HG03045 (cell line): ENCODE results near the gene MCUR1.
"Not testable (repeated sequence)": the region's sequence is repeated elsewhere in the genome, so short reads cannot be mapped to it uniquely, and the experiment has no call there.

Experiments used
- ATAC-seq: cut with Tn5 transposase; IDR thresholded peaks from one replicate; pipeline ENCODE4 v1.9.1; 2021; ENCODE audit warnings: mild to moderate bottlenecking, moderate library complexity; ENCODE audit not compliant: unreplicated experiment

Gene MCUR1

DNA sequence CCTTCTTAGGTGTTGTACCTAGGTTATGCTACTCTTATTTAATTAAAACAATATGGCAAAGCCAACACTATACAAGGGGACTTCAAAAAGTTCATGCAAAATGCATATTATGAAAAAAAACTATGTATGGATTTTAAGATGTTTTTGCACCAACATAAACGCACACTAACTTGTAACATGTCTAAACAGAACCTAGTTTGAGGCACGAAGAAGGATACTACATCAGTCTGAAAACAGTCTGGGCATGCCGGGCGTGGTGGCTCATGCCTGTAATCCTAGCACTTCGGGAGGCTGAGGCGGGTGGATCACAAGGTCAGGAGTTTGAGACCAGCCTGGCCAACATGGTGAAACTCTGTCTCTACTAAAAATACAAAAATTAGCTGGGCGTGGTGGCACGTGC lies 34.2 kb downstream of the MCUR1 start:
- ATAC-seq, result not testable (repeated sequence)

- no peak for ATAC-seq
These were observed 36.3 kb downstream of the MCUR1 start for GRCh38 chr6:13778028-13778427.

GRCh38 chr6:13776602-13777001 lies 37.8 kb downstream of the MCUR1 start:
- no peak for ATAC-seq

DNA sequence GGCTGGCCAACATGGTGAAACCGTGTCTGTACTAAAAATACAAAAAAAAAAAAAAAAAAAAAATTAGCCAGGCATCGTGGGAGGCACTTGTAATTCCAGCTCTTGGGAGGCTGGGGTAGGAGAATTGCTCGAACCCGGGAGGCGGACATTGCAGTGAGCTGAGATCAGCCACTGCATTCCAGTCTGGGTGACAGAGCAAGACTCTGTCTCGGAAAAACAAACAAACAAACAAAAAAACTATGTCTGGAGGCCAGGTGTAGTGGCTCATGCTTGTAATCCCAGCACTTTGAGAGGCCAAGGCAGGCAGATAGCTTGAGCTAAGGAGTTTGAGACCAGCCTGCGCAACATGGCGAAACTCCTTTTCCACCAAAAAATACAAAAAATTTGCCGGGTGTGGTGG lies 38.9 kb downstream of the MCUR1 start:
- ATAC-seq, result not testable (repeated sequence)

GRCh38 chr6:13772358-13773030 lies 41.9 kb downstream of the MCUR1 start:
- ATAC-seq, result not testable (repeated sequence)

GRCh38 chr6:13769655-13770053 lies 44.7 kb downstream of the MCUR1 start:
- no peak for ATAC-seq

DNA sequence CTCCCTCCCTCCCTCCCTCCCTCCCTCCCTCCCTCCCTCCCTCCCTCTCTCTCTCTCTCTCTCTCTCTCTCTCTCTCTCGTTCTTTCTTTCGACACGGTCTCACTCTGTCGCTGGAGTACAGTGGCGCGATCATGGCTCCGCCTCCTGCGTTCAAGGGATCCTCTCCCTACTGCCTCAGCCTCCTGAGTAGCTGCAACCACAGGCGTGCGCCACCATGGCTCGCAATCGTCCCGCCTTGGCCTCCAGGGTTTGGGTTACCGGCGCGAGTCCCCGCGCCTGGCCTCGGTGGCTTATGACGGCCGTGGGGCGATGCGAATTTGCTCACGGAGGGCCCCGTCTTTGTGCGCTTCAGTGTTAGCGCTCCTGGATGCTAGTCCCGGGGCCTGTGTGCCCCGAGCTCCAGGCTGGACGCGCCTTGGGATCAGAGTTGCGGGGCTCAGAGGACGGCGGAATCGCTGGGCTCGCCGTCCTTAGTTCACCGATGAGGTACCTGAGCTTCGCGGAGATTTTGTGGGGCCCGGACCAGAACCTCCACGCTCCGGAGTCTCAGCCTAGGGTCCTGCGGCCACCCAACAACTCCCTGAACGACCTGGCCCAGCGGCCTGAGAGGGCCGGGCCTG lies 45.2 kb downstream of the MCUR1 start:
- ATAC-seq, result no peak

DNA sequence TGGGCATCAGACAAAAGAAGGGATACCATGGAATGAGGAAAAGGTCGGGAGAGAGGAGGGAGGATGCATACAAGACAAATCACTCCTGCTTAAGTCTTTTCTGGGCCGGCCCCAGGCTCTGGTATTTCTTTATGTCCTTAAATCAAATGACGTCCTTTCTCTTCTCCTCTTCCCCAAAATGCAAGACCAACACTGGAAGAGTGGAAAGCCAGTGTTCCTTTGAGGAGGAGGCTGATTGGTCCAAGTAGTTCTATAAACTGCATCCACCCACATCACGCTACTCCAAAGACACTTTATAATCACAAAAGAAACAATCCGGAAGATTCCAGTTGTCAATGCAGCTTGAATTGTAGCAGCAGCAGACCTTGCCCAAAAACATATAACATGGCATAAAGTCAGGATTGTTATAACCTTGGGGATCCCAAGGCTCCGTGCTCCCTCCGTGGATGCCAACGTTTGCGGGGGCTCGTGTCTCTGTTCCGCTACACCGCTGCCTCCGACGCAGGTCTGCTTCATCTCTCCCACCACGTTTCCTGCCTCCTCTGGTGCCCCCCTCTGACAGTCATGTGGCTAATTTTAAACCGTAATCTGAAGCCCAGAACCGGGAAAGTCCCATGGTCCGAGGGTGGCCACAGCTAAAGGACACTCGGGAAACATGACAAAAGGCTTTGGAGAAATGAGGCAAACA lies 47.1 kb downstream of the MCUR1 start:
- ATAC-seq, result no peak

GRCh38 chr6:13766201-13766634 lies 48.1 kb downstream of the MCUR1 start:
- ATAC-seq, result no peak

DNA sequence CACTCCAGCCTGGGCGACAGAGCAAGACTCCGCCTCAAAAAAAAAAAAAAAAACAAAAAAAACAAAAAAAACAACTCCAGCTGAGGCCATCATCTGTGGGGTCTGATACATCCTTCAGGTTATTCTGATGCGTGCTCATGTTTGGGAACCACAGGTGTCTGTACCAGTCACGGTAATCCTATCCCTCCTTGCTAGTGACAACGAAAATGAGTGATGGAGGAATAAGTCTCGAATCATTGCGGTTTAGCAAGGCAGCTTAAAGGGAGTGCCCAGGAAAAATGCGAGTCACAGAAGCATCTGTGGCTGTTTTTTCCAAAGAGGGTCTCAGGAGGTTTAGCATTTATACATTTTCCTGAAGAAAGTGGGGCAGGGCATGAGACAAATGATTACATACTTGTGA lies 48.8 kb downstream of the MCUR1 start:
- ATAC-seq, result no peak

GRCh38 chr6:13764996-13765395 lies 49.4 kb downstream of the MCUR1 start:
- ATAC-seq, result no peak

DNA sequence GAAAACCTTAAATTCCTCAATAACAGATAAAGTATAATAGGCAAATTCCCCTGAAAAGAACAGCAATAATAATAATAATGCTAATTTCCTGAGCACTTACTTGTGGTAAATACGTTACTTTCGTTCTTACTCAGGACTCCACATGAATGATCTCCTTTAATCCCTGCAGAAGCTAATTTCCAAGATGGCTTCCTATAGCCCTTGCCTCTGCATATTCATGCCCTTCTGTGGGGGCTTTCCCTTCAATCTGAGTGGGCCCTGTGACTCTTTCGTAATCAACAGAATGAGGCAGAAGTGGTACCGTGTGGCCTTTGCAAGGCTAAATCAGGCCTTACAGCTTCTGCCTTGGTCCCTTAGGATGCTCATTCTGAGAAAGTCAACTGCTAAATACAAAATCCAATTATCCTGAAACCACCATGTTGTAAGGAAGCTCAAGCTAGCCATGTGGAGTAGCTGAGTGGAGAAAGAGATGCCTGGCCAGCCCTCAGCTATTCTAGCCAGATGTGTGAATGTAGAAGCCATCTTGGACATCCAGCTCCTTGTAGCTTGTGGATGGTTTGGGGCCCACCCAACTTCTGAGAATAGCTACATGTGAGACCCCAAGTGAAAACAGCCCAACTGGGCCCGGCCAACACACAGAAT lies 50.5 kb downstream of the MCUR1 start:
- ATAC-seq, result no peak

DNA sequence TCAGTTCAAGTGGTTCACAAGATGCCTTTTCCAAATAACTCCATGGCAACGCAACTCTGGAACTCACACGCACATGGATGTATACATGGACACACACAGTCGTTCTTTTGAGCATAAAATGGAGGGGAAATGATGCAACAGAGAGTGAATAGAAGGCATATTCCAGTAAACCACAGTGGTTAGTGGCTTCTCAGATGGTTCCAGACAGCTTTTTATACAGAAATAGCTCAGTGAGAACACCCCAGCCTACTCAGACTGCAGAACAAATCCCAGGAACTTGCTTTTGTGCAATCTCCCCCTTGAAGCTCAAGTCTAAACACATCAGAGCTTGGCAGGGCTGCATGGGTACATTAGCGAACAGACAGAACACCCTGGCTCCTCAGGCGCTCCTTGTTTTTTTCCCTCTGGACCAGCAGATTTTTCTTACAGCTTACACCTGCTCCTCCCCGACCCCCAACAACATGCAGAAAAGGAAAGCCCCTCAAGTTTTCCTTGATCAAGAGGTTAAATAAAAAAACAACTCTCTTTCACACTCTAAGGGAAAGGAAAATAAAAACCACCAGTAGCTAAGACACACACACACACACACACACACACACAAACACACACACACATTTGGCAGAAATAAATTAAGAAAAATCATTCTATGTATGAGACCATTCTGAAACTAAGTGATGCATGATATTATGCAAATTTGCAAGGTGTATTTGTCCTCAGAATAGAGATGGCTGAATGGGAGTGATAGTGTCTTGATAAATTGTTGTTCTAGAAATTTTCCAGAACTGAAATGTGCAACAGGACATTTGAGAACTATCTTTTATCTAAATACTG lies 51.5 kb downstream of the MCUR1 start:
- ATAC-seq, result no peak

DNA sequence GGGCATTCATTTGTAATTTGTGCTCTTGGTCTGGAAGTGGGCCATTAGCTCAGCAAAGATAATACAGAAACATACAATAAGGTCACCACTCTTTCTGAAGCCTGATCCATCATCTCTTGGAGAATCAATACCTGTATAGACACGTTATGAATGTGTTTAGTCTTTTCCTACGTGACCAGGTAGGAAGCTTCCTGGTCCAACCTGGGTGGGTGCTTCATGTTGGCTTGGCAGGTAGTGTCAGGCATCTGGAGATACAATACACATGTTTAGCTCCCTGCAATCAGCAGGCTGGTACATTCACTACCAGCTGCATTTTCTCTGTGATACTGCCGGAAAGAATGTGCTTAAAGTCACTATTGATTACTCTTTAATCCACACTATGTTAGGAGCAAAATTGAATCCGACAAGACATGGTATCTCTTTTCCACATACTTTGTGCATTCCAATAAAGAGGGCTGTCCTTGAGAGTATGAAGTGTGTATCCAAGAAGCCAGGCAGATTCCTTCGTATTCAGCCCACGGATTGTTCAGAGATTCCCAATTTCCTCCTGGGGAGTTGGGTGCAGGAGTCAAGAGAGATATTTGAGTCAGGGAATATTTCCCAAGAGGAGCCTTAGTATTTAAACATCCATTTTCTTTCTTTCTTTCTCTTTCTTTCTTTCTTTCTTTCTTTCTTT lies 52.9 kb downstream of the MCUR1 start:
- no peak for ATAC-seq

DNA sequence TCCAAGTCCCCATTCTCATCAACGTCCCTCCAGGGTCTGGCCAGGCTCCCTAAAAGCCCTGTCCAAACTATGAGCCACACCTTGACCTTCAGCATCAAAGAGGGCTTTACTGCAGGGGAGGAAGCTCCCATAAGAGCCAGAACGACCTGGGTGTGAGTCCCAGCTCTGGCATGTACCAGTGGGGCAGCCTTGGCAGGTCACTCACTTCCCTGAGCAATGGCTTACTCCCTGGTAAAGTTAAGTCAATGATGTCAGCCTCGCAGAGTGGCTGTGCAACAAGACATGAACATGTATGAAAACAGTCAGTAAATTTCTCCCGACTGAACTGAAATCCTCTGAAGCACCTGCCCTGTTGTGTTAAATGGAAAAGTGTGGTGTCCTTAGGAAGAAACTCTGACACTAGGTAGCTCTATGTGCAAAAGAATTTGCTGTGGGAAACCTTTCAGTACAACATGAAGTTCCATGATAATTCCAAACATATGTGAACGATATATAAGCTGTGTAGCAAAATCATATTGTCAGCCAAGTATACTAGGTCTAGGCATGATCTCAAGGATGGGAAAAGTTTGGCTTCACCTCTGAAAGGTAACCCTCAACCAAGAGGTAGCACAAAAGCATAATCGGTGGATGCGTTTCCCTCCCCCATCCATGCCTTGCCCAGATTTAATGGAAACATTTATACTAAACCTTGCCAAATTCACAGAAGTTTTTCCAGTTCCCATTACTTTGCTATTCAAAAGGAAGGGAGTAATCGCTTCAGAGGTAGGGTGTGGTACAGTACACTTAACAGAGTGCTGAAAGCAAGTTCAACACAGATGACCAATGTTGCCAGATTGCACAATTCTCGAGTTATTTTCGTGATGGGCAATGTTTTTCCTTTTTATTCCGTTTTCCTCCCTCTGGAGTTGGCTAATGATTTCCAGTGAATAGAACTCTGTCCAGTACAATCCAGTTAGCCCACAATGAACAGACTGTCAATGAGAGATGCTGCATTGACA lies 53.8 kb downstream of the MCUR1 start:
- ATAC-seq, result no peak

DNA sequence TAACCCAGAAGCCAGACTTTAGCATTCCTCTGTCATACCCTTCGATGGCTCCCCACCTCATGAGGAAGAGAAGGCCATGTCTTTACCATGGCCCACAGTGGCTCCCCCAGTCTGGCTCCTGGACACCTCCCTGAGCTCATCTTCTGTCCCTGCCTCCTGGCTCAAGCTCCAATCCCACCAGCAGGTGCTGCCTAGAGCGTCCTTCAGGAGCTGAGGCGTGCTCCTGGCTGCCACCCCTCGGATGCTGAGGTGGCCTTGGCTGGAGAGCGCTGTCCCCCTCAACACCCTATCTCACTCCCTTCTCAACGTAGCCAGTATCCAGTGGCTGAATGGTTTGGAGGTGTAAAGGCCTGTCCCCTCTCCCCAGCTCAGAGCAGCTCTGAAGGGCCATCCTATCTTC lies 55.3 kb downstream of the MCUR1 start:
- ATAC-seq, result no peak

DNA sequence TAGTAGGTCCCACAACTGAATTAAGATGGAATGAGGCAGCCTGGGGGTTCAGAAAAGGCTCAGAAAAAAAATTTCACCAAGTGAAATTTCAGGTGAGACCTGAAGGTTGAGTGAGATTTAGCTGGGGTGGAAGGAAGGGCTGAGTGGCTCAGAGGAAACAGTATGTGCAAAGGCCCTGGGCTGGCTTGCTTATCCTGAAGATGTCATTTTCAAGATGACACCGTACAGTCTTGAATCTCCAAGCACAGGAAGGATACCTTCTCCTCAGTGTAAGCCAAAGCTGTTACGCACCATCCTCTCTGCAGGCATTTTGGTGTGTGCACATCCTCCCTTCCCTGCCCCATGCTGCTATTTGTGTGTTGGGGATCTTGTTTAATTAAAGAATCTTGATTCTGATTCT lies 59.7 kb downstream of the MCUR1 start:
- ATAC-seq, result no peak

GRCh38 chr6:13743736-13744127 lies 70.6 kb downstream of the MCUR1 start:
- no peak for ATAC-seq
